HepG2 (cell line): Measurements from ENCODE around the gene COBL. TPM values are rescaled to one million over a fixed set of nuclear protein-coding genes. Genes with fewer than 3 reads are reported as not detected.

Source experiments
- ATF7 ChIP-seq, 2 experiments: fragments of 450-650 bp in 1 of 2; sonication (generic) in 1 of 2; formaldehyde crosslinking in 1 of 2; IDR thresholded peaks; 2 replicates each; pipeline versions ENCODE4 v1.4.0 to v1.6.1; 2016 to 2020; ENCODE audit warnings: antibody characterized with exemption in 1 of 2, mild to moderate bottlenecking in 1 of 2, missing genetic modification reagents in 1 of 2
- CENPT ChIP-seq: sonication (generic); formaldehyde crosslinking; IDR thresholded peaks from 2 replicates; pipeline ENCODE4 v1.8.0; 2022; ENCODE audit warnings: low read depth, mild to moderate bottlenecking, moderate library complexity, missing genetic modification reagents
- HOXA3 ChIP-seq: sonication (generic); formaldehyde crosslinking; IDR thresholded peaks from 2 replicates; pipeline ENCODE4 v1.5.0; 2020; ENCODE audit warnings: missing genetic modification reagents
- KLF15 ChIP-seq: sonication (generic); formaldehyde crosslinking; IDR thresholded peaks from 2 replicates; pipeline ENCODE4 v1.8.1; 2023; ENCODE audit warnings: borderline replicate concordance, mild to moderate bottlenecking, inconsistent platforms, missing genetic modification reagents, mixed read lengths
- MAFK ChIP-seq, 2 experiments: IDR thresholded peaks in 1 of 2; conservative IDR thresholded peaks in 1 of 2; 2 replicates each; pipeline ENCODE4 v1.6.1; 2011; ENCODE audit warnings: improper control_type of control experiment in 2 of 2, low read length in 2 of 2
- MAZ ChIP-seq, 2 experiments: sonication (generic) in 1 of 2; formaldehyde crosslinking in 1 of 2; IDR thresholded peaks; 2 replicates each; pipeline versions ENCODE4 v1.5.0 to v1.6.1; 2012 to 2020; ENCODE audit warnings: low read depth in 2 of 2, mild to moderate bottlenecking in 2 of 2, borderline replicate concordance in 1 of 2, improper control_type of control experiment in 1 of 2, low read length in 1 of 2, missing genetic modification reagents in 1 of 2, moderate library complexity in 1 of 2
- NR3C1 ChIP-seq: sonication (generic); formaldehyde crosslinking; IDR thresholded peaks from 2 replicates; pipeline ENCODE4 v1.4.0; 2020; ENCODE audit warnings: missing genetic modification reagents
- SRSF9 ChIP-seq: fragments of 200-400 bp; formaldehyde crosslinking; IDR thresholded peaks from 2 replicates; pipeline ENCODE4 v1.6.1; 2018; ENCODE audit warnings: borderline replicate concordance, mild to moderate bottlenecking, low read depth, low read length; ENCODE audit not compliant: insufficient read depth, poor library complexity, severe bottlenecking
- TAF1 ChIP-seq: sonication (generic); formaldehyde crosslinking; IDR thresholded peaks from 2 replicates; pipeline ENCODE4 v1.4.0; 2020; ENCODE audit warnings: missing genetic modification reagents
- TBX3 ChIP-seq: fragments of 450-650 bp; IDR thresholded peaks from 2 replicates; pipeline ENCODE4 v1.6.1; 2017; ENCODE audit warnings: antibody characterized with exemption, mild to moderate bottlenecking, inconsistent platforms, borderline replicate concordance
- ZNF614 ChIP-seq: IDR thresholded peaks from 2 replicates; pipeline ENCODE4 v1.6.1; 2018; ENCODE audit warnings: missing biosample characterization, missing genetic modification reagents, inconsistent platforms, borderline replicate concordance
- ZNF782 ChIP-seq: sonication (generic); formaldehyde crosslinking; IDR thresholded peaks from 2 replicates; pipeline ENCODE4 v1.4.0; 2020; ENCODE audit warnings: missing genetic modification reagents, mild to moderate bottlenecking, borderline replicate concordance
- ZNF83 ChIP-seq: sonication (generic); formaldehyde crosslinking; IDR thresholded peaks from 2 replicates; pipeline ENCODE4 v1.4.0; 2020; ENCODE audit warnings: missing genetic modification reagents, mild to moderate bottlenecking, borderline replicate concordance
- polyA plus RNA-seq, 8 experiments: library from polyadenylated mRNA; depleted of rRNA in 3 of 8; stranded (reverse) in 7 of 8; unstranded in 1 of 8; fragments of >200 nt; fragmentation: Illumina TruSeq in 4 of 8; extraction: Trizol in 4 of 8; gene quantifications; 2 replicates each; pipeline versions ENCODE4 v1.2.1 to v1.2.3, GENCODE V29; 2011 to 2016; ENCODE audit warnings: low read depth in 4 of 8, missing spikeins in 1 of 8, mixed read lengths in 1 of 8; ENCODE audit not compliant: insufficient read depth in 1 of 8
- total RNA-seq, 5 experiments: library from RNA; depleted of rRNA; stranded (reverse); fragments of >200 nt; fragmentation: Illumina TruSeq; extraction: Trizol; gene quantifications; 2 replicates each; pipeline ENCODE4 v1.2.3, GENCODE V29; 2016; ENCODE audit warnings: low read depth in 1 of 5
- TF ChIP-seq, protein P1 (sequence below): sonication (generic); formaldehyde crosslinking; IDR thresholded peaks from 2 replicates; pipeline ENCODE4 v1.8.0; 2022; ENCODE audit warnings: mild to moderate bottlenecking, missing genetic modification reagents; ENCODE audit not compliant: insufficient replicate concordance
- TF ChIP-seq, protein P2 (sequence below): sonication (generic); formaldehyde crosslinking; IDR thresholded peaks from 2 replicates; pipeline ENCODE4 v1.4.0; 2020; ENCODE audit warnings: missing genetic modification reagents
- TF ChIP-seq, protein P3 (sequence below): sonication (generic); formaldehyde crosslinking; IDR thresholded peaks from 2 replicates; pipeline ENCODE4 v1.5.1; 2020; ENCODE audit warnings: mild to moderate bottlenecking, missing genetic modification reagents, moderate library complexity
- TF ChIP-seq, protein P4 (sequence below): sonication (generic); formaldehyde crosslinking; IDR thresholded peaks from 2 replicates; pipeline ENCODE4 v1.4.0; 2020; ENCODE audit warnings: missing genetic modification reagents

Gene COBL
- total and polyA plus RNA-seq, 2 of the 13 experiments (the other 11 are each of a cell fraction or from before 2014, with no cell fraction given), result 3.8 to 4.9 TPM

DNA sequence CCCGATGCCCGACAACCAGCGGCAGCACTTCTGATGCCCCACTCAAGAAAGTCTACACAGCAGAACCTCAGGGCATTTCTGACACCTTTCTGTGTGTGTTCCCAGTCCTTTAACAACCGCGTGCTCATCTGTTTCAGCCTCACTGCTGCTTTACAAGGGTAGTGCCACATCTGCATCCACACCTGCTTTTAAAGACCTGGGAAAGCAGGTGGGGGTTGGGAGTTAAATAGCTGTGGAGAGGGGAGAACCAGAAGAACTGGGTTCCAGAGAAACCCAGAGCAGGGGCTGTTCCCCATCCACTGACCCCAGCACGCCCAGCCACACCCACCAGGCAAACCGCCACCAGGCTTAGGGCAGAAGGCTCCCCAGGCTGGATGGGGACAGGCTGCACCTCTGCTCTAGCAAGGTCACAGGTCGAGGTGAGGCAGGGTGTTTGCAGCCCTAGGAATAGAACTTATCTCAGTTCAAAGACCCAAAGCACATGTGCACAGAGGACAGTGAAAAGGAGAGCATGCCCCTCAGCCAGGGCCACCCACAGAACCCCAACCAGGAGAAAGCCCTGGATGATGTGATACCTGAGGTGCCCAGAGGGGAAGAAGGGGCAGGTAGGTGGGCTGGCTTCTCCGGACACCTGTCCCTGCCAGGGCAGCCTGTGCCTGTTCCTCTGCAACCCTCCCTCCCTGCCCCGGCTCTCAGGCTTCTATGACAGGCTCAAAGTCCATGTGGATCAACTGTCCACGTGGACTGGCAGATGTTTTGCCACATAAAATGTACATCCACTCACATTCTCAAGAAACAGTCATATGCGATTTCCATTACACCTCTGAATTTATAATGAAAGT is 51.3 kb downstream of the COBL start (continued):
- TF ChIP-seq MAZ (IDR thresholded peaks at IDR 0.05; ENCODE audit: borderline replicate concordance, low read depth, low read length) (no peak), MAZ (CRISPR knock-in tag; IDR thresholded peaks at IDR 0.05; ENCODE audit: low read depth) (no peak), ZNF614 (CRISPR knock-in tag) (peak; percentile 47; the same call in 1 of the 2 replicates), HOXA3 (CRISPR knock-in tag) (peak; percentile 40; the same call in 1 of the 2 replicates), KLF15 (CRISPR knock-in tag) (no peak), NR3C1 (CRISPR knock-in tag) (no peak), TBX3 (no peak), ZNF782 (CRISPR knock-in tag) (no peak), ZNF83 (CRISPR knock-in tag) (no peak), CENPT (no peak), SRSF9 (no peak), MAFK (conservative IDR thresholded peaks at IDR 0.05 in 1 of 2, IDR thresholded peaks at IDR 0.05 in 1 of 2; ENCODE audit: low read length in 2 of 2) (no peak), ATF7 (IDR thresholded peaks at IDR 0.05) (no peak), ATF7 (CRISPR knock-in tag; IDR thresholded peaks at IDR 0.05) (no peak), TAF1 (CRISPR knock-in tag) (no peak)
- TF ChIP-seq, protein P1, sequence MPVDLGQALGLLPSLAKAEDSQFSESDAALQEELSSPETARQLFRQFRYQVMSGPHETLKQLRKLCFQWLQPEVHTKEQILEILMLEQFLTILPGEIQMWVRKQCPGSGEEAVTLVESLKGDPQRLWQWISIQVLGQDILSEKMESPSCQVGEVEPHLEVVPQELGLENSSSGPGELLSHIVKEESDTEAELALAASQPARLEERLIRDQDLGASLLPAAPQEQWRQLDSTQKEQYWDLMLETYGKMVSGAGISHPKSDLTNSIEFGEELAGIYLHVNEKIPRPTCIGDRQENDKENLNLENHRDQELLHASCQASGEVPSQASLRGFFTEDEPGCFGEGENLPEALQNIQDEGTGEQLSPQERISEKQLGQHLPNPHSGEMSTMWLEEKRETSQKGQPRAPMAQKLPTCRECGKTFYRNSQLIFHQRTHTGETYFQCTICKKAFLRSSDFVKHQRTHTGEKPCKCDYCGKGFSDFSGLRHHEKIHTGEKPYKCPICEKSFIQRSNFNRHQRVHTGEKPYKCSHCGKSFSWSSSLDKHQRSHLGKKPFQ (CRISPR knock-in tag), result no peak
- TF ChIP-seq, protein P2, sequence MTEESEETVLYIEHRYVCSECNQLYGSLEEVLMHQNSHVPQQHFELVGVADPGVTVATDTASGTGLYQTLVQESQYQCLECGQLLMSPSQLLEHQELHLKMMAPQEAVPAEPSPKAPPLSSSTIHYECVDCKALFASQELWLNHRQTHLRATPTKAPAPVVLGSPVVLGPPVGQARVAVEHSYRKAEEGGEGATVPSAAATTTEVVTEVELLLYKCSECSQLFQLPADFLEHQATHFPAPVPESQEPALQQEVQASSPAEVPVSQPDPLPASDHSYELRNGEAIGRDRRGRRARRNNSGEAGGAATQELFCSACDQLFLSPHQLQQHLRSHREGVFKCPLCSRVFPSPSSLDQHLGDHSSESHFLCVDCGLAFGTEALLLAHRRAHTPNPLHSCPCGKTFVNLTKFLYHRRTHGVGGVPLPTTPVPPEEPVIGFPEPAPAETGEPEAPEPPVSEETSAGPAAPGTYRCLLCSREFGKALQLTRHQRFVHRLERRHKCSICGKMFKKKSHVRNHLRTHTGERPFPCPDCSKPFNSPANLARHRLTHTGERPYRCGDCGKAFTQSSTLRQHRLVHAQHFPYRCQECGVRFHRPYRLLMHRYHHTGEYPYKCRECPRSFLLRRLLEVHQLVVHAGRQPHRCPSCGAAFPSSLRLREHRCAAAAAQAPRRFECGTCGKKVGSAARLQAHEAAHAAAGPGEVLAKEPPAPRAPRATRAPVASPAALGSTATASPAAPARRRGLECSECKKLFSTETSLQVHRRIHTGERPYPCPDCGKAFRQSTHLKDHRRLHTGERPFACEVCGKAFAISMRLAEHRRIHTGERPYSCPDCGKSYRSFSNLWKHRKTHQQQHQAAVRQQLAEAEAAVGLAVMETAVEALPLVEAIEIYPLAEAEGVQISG (CRISPR knock-in tag), result peak; percentile 51
- TF ChIP-seq, protein P3, sequence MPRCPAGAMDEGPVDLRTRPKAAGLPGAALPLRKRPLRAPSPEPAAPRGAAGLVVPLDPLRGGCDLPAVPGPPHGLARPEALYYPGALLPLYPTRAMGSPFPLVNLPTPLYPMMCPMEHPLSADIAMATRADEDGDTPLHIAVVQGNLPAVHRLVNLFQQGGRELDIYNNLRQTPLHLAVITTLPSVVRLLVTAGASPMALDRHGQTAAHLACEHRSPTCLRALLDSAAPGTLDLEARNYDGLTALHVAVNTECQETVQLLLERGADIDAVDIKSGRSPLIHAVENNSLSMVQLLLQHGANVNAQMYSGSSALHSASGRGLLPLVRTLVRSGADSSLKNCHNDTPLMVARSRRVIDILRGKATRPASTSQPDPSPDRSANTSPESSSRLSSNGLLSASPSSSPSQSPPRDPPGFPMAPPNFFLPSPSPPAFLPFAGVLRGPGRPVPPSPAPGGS (CRISPR knock-in tag), result 0 out of 2 replicates have a peak, but pooled peaks have one; percentile 26
- TF ChIP-seq, protein P4, sequence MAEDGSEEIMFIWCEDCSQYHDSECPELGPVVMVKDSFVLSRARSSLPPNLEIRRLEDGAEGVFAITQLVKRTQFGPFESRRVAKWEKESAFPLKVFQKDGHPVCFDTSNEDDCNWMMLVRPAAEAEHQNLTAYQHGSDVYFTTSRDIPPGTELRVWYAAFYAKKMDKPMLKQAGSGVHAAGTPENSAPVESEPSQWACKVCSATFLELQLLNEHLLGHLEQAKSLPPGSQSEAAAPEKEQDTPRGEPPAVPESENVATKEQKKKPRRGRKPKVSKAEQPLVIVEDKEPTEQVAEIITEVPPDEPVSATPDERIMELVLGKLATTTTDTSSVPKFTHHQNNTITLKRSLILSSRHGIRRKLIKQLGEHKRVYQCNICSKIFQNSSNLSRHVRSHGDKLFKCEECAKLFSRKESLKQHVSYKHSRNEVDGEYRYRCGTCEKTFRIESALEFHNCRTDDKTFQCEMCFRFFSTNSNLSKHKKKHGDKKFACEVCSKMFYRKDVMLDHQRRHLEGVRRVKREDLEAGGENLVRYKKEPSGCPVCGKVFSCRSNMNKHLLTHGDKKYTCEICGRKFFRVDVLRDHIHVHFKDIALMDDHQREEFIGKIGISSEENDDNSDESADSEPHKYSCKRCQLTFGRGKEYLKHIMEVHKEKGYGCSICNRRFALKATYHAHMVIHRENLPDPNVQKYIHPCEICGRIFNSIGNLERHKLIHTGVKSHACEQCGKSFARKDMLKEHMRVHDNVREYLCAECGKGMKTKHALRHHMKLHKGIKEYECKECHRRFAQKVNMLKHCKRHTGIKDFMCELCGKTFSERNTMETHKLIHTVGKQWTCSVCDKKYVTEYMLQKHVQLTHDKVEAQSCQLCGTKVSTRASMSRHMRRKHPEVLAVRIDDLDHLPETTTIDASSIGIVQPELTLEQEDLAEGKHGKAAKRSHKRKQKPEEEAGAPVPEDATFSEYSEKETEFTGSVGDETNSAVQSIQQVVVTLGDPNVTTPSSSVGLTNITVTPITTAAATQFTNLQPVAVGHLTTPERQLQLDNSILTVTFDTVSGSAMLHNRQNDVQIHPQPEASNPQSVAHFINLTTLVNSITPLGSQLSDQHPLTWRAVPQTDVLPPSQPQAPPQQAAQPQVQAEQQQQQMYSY (CRISPR knock-in tag), result no peak; the same call in 1 of the 2 replicates
